WERI-Rb-1 (cell line): Measurements from ENCODE around the gene SFMBT2.

ENCODE experiments used
- DNase-seq: peaks from one replicate; pipeline ENCODE4 v3.0.0-alpha.2; 2020
- H3K27ac ChIP-seq: fragments of 250-450 bp; sonication (Bioruptor Pico); 2 replicates; pipeline ENCODE4 v1.5.1; 2020; ENCODE audit warnings: mild to moderate bottlenecking, moderate library complexity
- H3K27me3 ChIP-seq: fragments of 250-450 bp; sonication (Bioruptor Pico); 2 replicates; pipeline ENCODE4 v1.5.1; 2021; ENCODE audit warnings: mild to moderate bottlenecking, low read depth, moderate library complexity; ENCODE audit not compliant: insufficient read depth, severe bottlenecking
- H3K36me3 ChIP-seq: fragments of 250-450 bp; sonication (Bioruptor Pico); 2 replicates; pipeline ENCODE4 v1.5.1; 2020; ENCODE audit warnings: mild to moderate bottlenecking, moderate library complexity
- H3K4me3 ChIP-seq: 2 replicates; pipeline ENCODE4 v1.5.1; 2011; ENCODE audit warnings: low read depth, mild to moderate bottlenecking, control low read depth, low read length
- H3K9me3 ChIP-seq: fragments of 250-450 bp; sonication (Bioruptor Pico); 2 replicates; pipeline ENCODE4 v1.5.1; 2021; ENCODE audit warnings: mild to moderate bottlenecking, moderate library complexity; ENCODE audit not compliant: severe bottlenecking
- CTCF ChIP-seq: IDR thresholded peaks from 2 replicates; pipeline ENCODE4 v1.5.1; 2011; ENCODE audit warnings: low read depth, mild to moderate bottlenecking, control low read depth, inconsistent platforms, low read length

The SFMBT2 gene

GRCh38 chr10:7210516-7210915 is 200.3 kb downstream of the SFMBT2 start:
- H3K9me3 ChIP-seq, result no peaks in the 10 kb centered on the region
- H3K4me3 ChIP-seq, result no peak overlapping the region
- no peaks in the 10 kb centered on the region for H3K36me3 ChIP-seq
- TF ChIP-seq CTCF, result no peak
- DNase-seq, result no peak
- no peaks in the 10 kb centered on the region for H3K27me3 ChIP-seq
- H3K27ac ChIP-seq, result no peak overlapping the region

- no peak for DNase-seq
- H3K9me3 ChIP-seq, result no peaks in the 10 kb centered on the region
- H3K4me3 ChIP-seq, result no peak overlapping the region
- H3K36me3 ChIP-seq, result no peaks in the 10 kb centered on the region
- H3K27ac ChIP-seq, result no peak overlapping the region
- TF ChIP-seq CTCF, result no peak
- H3K27me3 ChIP-seq, result no peaks in the 10 kb centered on the region
Observed at GRCh38 chr10:7209458-7209857, 201.4 kb downstream of the SFMBT2 start.

GRCh38 chr10:7206412-7207100 is 204.3 kb downstream of the SFMBT2 start:
- H3K36me3 ChIP-seq, result no peaks in the 10 kb centered on the region
- H3K27me3 ChIP-seq, result no peaks in the 10 kb centered on the region
- no peak overlapping the region for H3K27ac ChIP-seq
- no peaks in the 10 kb centered on the region for H3K9me3 ChIP-seq
- H3K4me3 ChIP-seq, result no peak overlapping the region
- DNase-seq, result no peak
- TF ChIP-seq CTCF, result no peak

- Histone ChIP-seq H3K9me3 (no peaks in the 10 kb centered on the region), H3K4me3 (no peak overlapping the region), H3K36me3 (no peaks in the 10 kb centered on the region), H3K27ac (no peak overlapping the region), H3K27me3 (no peaks in the 10 kb centered on the region)
- DNase-seq, result no peak
- TF ChIP-seq CTCF, result no peak
Observed at GRCh38 chr10:7205656-7206055, 205.2 kb downstream of the SFMBT2 start.

GRCh38 chr10:7202793-7203355 is 208.0 kb downstream of the SFMBT2 start:
- H3K27ac ChIP-seq, result no peak overlapping the region
- H3K27me3 ChIP-seq, result peaks cover 3% of the 10 kb centered on the region
- DNase-seq, result no peak
- no peaks in the 10 kb centered on the region for H3K9me3 ChIP-seq
- H3K36me3 ChIP-seq, result no peaks in the 10 kb centered on the region
- no peak for TF ChIP-seq CTCF
- H3K4me3 ChIP-seq, result no peak overlapping the region

GRCh38 chr10:7199152-7199760 is 211.6 kb downstream of the SFMBT2 start:
- Histone ChIP-seq H3K27me3 (peaks cover 8% of the 10 kb centered on the region), H3K9me3 (no peaks in the 10 kb centered on the region), H3K4me3 (no peak overlapping the region), H3K27ac (no peak overlapping the region), H3K36me3 (no peaks in the 10 kb centered on the region)
- DNase-seq, result no peak
- TF ChIP-seq CTCF, result no peak
